ENCODE data around the gene EXOSC5.

DNA sequence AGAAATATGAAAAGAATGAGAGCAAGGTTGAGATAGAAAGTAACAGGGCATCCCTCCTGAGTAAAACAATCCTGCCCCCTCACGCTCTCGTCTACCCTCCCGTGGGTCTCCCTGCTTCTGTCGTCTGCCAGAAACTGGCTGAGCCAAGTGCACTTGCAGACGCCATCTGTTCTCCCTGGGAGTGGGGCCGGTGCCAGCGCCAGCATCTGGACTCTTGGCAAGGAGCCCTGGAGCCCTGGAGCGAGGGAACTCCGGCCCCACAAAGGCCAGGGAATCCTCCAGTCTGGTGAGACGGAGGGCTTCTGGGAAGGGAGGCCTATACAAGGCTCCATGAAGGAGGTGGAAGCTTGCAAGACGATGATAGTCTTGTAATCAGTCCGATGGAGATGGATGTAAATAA lies 23.2 kb downstream of the EXOSC5 start:
- TF ChIP-seq, protein P1, sequence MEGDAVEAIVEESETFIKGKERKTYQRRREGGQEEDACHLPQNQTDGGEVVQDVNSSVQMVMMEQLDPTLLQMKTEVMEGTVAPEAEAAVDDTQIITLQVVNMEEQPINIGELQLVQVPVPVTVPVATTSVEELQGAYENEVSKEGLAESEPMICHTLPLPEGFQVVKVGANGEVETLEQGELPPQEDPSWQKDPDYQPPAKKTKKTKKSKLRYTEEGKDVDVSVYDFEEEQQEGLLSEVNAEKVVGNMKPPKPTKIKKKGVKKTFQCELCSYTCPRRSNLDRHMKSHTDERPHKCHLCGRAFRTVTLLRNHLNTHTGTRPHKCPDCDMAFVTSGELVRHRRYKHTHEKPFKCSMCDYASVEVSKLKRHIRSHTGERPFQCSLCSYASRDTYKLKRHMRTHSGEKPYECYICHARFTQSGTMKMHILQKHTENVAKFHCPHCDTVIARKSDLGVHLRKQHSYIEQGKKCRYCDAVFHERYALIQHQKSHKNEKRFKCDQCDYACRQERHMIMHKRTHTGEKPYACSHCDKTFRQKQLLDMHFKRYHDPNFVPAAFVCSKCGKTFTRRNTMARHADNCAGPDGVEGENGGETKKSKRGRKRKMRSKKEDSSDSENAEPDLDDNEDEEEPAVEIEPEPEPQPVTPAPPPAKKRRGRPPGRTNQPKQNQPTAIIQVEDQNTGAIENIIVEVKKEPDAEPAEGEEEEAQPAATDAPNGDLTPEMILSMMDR (IDR thresholded peaks at IDR 0.05; ENCODE audit: low read length), result no peak
- no peak for TF ChIP-seq EZH2 (IDR thresholded peaks at IDR 0.05; ENCODE audit: borderline replicate concordance, low read length)
